GM21381 (cell line): Measurements from ENCODE around the gene DBH.

ENCODE experiments used
- ATAC-seq: cut with Tn5 transposase; IDR thresholded peaks from one replicate; pipeline ENCODE4 v1.9.1; 2021; ENCODE audit warnings: mild to moderate bottlenecking, moderate library complexity; ENCODE audit not compliant: unreplicated experiment

Gene DBH

GRCh38 chr9:133642708-133643361 is 6.7 kb downstream of the DBH start:
- ATAC-seq = no peak

- ATAC-seq = no peak
Measured at GRCh38 chr9:133643362-133643755, 7.2 kb downstream of the DBH start.

- ATAC-seq = no peak
Measured at GRCh38 chr9:133643978-133644760, 8.0 kb downstream of the DBH start.

- no peak for ATAC-seq
Measured at GRCh38 chr9:133645021-133645765, 9.0 kb downstream of the DBH start.

GRCh38 chr9:133647148-133647547 is 11.0 kb downstream of the DBH start:
- ATAC-seq = no peak

- ATAC-seq = no peak
Measured at GRCh38 chr9:133647765-133648469, 11.8 kb downstream of the DBH start.

GRCh38 chr9:133649194-133649593 is 13.0 kb downstream of the DBH start:
- ATAC-seq = no peak

- no peak for ATAC-seq
Measured at GRCh38 chr9:133650026-133650425, 13.9 kb downstream of the DBH start.

- ATAC-seq = no peak
Measured at GRCh38 chr9:133653638-133654037, 17.5 kb downstream of the DBH start.

- no peak for ATAC-seq
Measured at GRCh38 chr9:133654736-133655657, 18.8 kb downstream of the DBH start.

- no peak for ATAC-seq
Measured at GRCh38 chr9:133655701-133656100, 19.5 kb downstream of the DBH start.

- ATAC-seq = no peak
Measured at GRCh38 chr9:133656211-133657119, 20.3 kb downstream of the DBH start.

GRCh38 chr9:133657120-133657661 is 21.0 kb downstream of the DBH start:
- ATAC-seq = no peak

GRCh38 chr9:133658442-133659431 is 22.6 kb downstream of the DBH start:
- no peak for ATAC-seq

- ATAC-seq = no peak
Measured at GRCh38 chr9:133659516-133659915, 23.4 kb downstream of the DBH start.

GRCh38 chr9:133661846-133662540 is 25.8 kb downstream of the DBH start:
- no peak for ATAC-seq
